HUES48 (cell line): ENCODE data around the gene TMEM272.

ENCODE experiments used
- H3K27ac ChIP-seq: one replicate; pipeline ENCODE4 v1.7.0; 2013; ENCODE audit warnings: low read depth, low read length, inconsistent platforms
- H3K27me3 ChIP-seq: 2 replicates; pipeline ENCODE4 v1.6.1; 2013; ENCODE audit warnings: mild to moderate bottlenecking, low read length; ENCODE audit not compliant: control insufficient read depth, insufficient read depth
- H3K36me3 ChIP-seq: 2 replicates; pipeline ENCODE4 v1.6.1; 2013; ENCODE audit warnings: low read length; ENCODE audit not compliant: control insufficient read depth, insufficient read depth
- H3K4me1 ChIP-seq: 2 replicates; pipeline ENCODE4 v1.6.1; 2013; ENCODE audit warnings: mild to moderate bottlenecking, low read length; ENCODE audit not compliant: control insufficient read depth, insufficient read depth
- H3K4me3 ChIP-seq: 2 replicates; pipeline ENCODE4 v1.5.1; 2013; ENCODE audit warnings: mild to moderate bottlenecking, low read depth, low read length
- H3K9ac ChIP-seq: 2 replicates; pipeline ENCODE4 v1.6.1; 2013; ENCODE audit warnings: mild to moderate bottlenecking, low read depth, low read length, moderate library complexity
- H3K9me3 ChIP-seq: 2 replicates; pipeline ENCODE4 v1.6.1; 2013; ENCODE audit warnings: low read length; ENCODE audit not compliant: control insufficient read depth, insufficient read depth

Gene TMEM272

DNA sequence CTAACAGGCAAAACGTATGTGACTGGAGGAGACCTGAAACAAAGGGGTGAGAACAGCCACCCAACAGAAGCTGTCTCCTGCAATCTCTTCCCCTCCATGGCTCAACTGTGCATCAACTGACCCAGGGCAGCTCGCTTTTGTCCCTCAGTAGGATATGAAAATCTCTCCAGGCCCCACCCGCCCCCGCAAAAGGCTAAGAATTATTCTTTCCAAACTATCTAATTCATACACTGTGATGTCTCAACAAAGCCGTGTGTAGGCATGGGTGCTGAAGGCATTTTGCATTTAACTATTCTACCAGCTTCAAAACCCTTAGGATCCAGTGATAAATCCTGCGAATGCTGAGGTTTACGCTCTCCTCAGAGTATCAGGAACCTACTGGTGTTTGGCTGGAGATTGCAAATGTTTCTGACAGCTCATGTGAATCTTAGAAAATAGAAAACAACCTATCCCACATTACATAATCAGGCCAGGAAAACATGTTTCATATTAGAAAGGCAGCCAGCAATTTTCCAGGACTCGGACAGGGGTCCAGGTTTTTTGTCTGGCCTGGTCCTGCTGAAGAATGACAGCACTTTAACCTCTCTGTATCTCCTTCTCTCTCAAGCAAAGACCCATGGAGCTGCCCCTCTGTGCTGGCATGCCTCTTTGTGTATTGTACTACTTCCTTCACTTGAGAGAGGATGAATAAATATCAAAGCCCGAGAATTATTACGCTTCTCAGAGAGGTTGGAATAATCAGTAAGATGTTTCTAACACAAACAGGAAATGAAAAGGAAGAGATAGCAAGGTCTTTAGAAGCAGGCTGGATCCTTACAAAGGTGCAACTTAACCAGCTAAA is 58.3 kb downstream of the TMEM272 start:
- Histone ChIP-seq H3K36me3 (no peaks in the 10 kb centered on the region), H3K27ac (no peak overlapping the region), H3K9me3 (no peaks in the 10 kb centered on the region), H3K27me3 (no peaks in the 10 kb centered on the region), H3K9ac (no peak overlapping the region), H3K4me3 (no peak overlapping the region), H3K4me1 (no peaks in the 10 kb centered on the region)

GRCh38 chr13:51785712-51786424 is 59.1 kb downstream of the TMEM272 start:
- Histone ChIP-seq H3K9me3 (no peaks in the 10 kb centered on the region), H3K4me3 (no peak overlapping the region), H3K9ac (no peak overlapping the region), H3K36me3 (no peaks in the 10 kb centered on the region), H3K4me1 (no peaks in the 10 kb centered on the region), H3K27ac (no peak overlapping the region), H3K27me3 (no peaks in the 10 kb centered on the region)

DNA sequence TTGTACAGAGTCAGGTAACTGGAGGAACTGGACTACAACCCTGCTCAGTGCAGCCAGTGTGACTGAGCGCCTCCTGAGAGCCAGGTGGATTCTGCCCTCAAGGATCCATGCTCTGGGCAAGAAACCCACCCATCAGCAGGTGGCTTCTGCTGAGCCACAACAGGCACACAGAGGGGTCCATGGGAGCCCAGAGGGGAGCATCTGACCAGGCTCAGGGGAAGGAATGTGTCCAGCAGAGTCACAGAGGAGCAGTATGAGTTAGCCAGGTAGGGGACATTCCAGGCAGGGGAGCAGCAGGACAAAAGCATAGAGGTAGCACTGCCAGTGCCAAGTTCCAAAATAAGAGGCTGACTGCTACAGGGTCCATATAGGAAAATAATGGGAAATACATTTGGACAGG is 60.9 kb downstream of the TMEM272 start:
- no peak overlapping the region for H3K9ac ChIP-seq
- H3K27ac ChIP-seq = no peak overlapping the region
- no peaks in the 10 kb centered on the region for H3K9me3 ChIP-seq
- no peaks in the 10 kb centered on the region for H3K4me1 ChIP-seq
- no peak overlapping the region for H3K4me3 ChIP-seq
- no peaks in the 10 kb centered on the region for H3K27me3 ChIP-seq
- no peaks in the 10 kb centered on the region for H3K36me3 ChIP-seq

GRCh38 chr13:51783428-51784094 is 61.4 kb downstream of the TMEM272 start:
- Histone ChIP-seq H3K4me3 (no peak overlapping the region), H3K36me3 (no peaks in the 10 kb centered on the region), H3K4me1 (no peaks in the 10 kb centered on the region), H3K27me3 (no peaks in the 10 kb centered on the region), H3K27ac (no peak overlapping the region), H3K9ac (no peak overlapping the region), H3K9me3 (no peaks in the 10 kb centered on the region)

DNA sequence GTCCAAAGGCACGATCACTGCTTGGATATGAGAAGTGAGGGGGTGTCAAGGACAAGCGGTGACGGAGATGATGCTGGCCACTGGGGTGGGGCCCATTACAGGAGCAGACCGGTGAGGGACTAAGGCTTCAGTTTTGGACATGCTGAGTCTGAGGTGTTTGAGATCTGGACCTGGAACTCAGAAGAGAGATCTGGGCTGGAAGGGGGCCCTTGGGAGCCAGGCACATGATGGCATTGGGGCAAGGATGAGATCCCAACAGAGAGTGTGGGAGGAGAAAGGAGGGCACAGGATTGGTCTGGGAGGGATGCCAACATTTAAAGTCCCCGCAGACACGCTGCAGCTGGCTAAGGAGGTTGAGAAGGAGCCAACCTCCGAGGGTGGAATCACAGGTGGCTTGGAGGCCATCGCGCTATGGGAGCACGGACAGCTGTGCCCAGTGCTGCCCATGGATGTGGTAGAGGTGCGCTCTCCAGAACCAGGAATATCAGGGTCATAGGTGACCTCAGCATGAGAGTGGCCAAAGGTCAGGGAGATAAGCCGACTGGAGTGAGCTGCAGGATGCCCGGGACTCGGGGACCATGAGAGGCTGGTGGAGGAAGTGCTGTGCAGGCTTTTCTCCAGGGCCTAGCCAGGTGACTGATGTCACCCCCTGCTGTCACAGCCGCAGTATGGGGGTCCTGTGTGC is 62.8 kb downstream of the TMEM272 start:
- Histone ChIP-seq H3K27me3 (no peaks in the 10 kb centered on the region), H3K9ac (no peak overlapping the region), H3K27ac (no peak overlapping the region), H3K36me3 (no peaks in the 10 kb centered on the region), H3K4me1 (no peaks in the 10 kb centered on the region), H3K9me3 (no peaks in the 10 kb centered on the region), H3K4me3 (no peak overlapping the region)

DNA sequence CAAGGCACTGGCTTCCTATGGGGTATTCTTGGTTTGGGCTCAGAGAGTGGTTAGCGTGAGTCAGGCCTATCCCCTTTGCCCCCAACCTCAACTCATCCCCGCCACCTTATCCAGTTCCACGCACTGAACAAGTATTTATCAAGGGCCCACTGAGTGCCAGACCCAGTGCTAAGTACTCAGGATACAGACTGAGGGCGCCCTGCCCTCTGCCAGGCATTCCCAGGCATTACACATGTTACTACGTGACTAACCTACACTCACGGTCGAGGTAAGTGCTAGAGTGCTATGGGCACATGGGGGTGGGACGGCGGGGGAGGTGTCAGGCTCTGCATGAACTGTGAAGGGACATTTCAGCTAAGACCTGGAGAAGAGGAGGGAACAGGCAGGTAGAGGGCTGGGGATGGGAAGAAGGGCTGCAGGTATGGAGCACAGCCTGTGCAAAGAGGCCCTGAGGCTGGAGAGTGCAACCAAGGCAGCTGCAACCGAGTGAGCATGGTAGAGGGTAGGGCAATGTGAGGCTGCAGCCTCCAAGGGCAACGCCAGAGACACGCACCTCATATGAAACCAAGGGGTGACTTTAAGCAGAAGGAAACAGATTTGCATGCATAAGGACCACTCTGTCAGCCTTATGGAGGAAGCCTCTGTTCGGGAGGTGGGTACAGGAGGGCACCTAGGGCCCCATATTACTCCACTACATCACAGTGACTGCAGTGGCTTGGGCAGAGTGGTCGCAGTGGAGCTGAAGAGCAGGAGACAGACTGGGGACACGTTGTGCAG is 63.5 kb downstream of the TMEM272 start:
- no peaks in the 10 kb centered on the region for H3K4me1 ChIP-seq
- H3K27me3 ChIP-seq = no peaks in the 10 kb centered on the region
- no peaks in the 10 kb centered on the region for H3K9me3 ChIP-seq
- no peaks in the 10 kb centered on the region for H3K36me3 ChIP-seq
- H3K9ac ChIP-seq = no peak overlapping the region
- H3K27ac ChIP-seq = no peak overlapping the region
- no peak overlapping the region for H3K4me3 ChIP-seq

DNA sequence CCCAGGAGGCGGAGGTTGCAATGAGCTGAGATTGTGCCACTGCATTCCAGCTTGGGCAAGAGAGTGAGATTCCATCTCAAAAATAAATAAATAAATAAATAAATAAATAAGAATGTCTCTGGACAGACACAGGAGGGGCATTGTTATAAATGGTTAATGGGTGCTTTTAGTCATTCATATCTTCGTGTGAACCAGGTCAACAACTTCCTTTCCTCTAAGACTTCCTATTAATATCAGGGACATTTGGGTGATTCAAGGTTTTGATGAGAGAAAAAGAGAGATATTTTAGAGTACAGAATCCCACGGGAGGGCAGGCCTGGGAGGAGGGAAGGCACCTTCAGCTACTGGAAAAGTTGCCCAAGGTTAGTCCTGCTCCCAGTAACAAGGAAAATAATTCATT is 64.9 kb downstream of the TMEM272 start:
- Histone ChIP-seq H3K9ac (no peak overlapping the region), H3K4me3 (no peak overlapping the region), H3K9me3 (no peaks in the 10 kb centered on the region), H3K27me3 (no peaks in the 10 kb centered on the region), H3K36me3 (no peaks in the 10 kb centered on the region), H3K4me1 (no peaks in the 10 kb centered on the region), H3K27ac (no peak overlapping the region)

- Histone ChIP-seq H3K36me3 (no peaks in the 10 kb centered on the region), H3K9ac (no peak overlapping the region), H3K27me3 (no peaks in the 10 kb centered on the region), H3K27ac (no peak overlapping the region), H3K4me3 (no peak overlapping the region), H3K4me1 (no peaks in the 10 kb centered on the region), H3K9me3 (no peaks in the 10 kb centered on the region)
These were observed 66.6 kb downstream of the TMEM272 start for GRCh38 chr13:51778392-51778791.

DNA sequence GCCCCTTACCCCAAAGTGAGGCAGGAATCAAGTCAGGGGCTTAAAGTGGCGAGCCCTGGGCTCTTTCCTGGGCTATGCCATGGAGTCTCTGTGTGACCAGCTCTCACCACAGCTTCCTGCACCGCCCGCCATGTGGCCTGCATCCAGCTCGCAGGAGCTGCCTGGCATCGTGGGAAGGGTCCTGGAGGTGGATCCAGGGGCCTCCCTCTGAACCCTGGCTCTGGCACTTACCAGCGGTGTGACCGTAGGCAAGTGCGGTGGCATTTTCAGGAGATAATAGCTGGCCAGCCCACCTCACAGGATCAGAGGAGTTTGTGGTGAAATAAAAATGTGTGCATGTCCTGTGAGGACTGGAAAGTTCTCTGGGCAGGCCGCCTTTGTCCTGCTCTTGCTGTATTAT is 67.1 kb downstream of the TMEM272 start:
- no peaks in the 10 kb centered on the region for H3K4me1 ChIP-seq
- no peak overlapping the region for H3K4me3 ChIP-seq
- no peak overlapping the region for H3K9ac ChIP-seq
- no peak overlapping the region for H3K27ac ChIP-seq
- no peaks in the 10 kb centered on the region for H3K9me3 ChIP-seq
- no peaks in the 10 kb centered on the region for H3K27me3 ChIP-seq
- H3K36me3 ChIP-seq = no peaks in the 10 kb centered on the region

DNA sequence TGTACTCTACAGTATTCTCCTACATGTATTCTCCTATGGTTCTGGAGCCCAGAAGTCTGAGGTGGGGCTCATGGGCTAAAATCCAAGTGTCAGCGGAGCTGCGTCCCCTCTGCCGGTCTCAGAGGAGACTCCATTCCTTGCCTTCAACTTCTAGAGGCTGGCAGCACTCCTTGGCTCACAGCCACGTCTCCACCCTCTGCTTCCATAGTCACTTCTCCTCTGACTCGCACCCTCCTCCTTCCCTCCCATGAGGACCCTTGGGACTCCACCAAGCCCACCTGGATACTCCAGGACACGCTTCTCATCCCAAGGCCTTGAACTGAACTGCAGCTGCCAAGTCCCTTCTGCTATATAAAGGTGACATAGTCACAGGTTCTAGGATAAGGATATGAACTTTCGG is 68.8 kb downstream of the TMEM272 start:
- H3K4me1 ChIP-seq = no peaks in the 10 kb centered on the region

More for the DNA sequence above, 68.8 kb downstream of the TMEM272 start:
- Histone ChIP-seq H3K27me3 (no peaks in the 10 kb centered on the region), H3K36me3 (no peaks in the 10 kb centered on the region), H3K27ac (no peak overlapping the region), H3K9ac (no peak overlapping the region), H3K9me3 (no peaks in the 10 kb centered on the region), H3K4me3 (no peak overlapping the region)
